ENCODE measurements around the gene GPR143.
"Not testable (repeated sequence)": the region's sequence is repeated elsewhere in the genome, so short reads cannot be mapped to it uniquely, and the experiment has no call there.

Gene GPR143

GRCh38 chrX:9785944-9786797, 20.5 kb upstream of the GPR143 start, which contains the start of gene SHROOM2:
Gene SHROOM2, plus strand, starts transcription at chrX:9786429. Its CDS starts 117 bp downstream, at chrX:9786546.
- no peak for FAIRE-seq
- no peak for DNase-seq (ENCODE audit: insufficient read length, low spot score)
- TF ChIP-seq POLR2A (IDR thresholded peaks at IDR 0.05; ENCODE audit: low read depth, low read length): no peak

- DNase-seq (ENCODE audit: insufficient read length, low spot score): no peak
- no peak for TF ChIP-seq POLR2A (IDR thresholded peaks at IDR 0.05; ENCODE audit: low read depth, low read length)
- FAIRE-seq: no peak
These were observed 19.8 kb upstream of the GPR143 start for GRCh38 chrX:9785254-9785943.

- no peak for DNase-seq (ENCODE audit: insufficient read length, low spot score)
- TF ChIP-seq POLR2A (IDR thresholded peaks at IDR 0.05; ENCODE audit: low read depth, low read length): no peak
- no peak for FAIRE-seq
These were observed 18.7 kb upstream of the GPR143 start for GRCh38 chrX:9784332-9784731.

- TF ChIP-seq POLR2A (IDR thresholded peaks at IDR 0.05; ENCODE audit: low read depth, low read length): no peak
- DNase-seq (ENCODE audit: insufficient read length, low spot score): no peak
- FAIRE-seq: no peak
These were observed 16.3 kb upstream of the GPR143 start for GRCh38 chrX:9781941-9782340.

- FAIRE-seq (no peak), DNase-seq (ENCODE audit: insufficient read length, low spot score) (no peak)
- TF ChIP-seq POLR2A (IDR thresholded peaks at IDR 0.05; ENCODE audit: low read depth, low read length): no peak
These were observed 10.3 kb upstream of the GPR143 start for GRCh38 chrX:9775930-9776329.

GRCh38 chrX:9772943-9773342, 7.3 kb upstream of the GPR143 start:
- FAIRE-seq (no peak), DNase-seq (ENCODE audit: insufficient read length, low spot score) (no peak)
- TF ChIP-seq POLR2A (IDR thresholded peaks at IDR 0.05; ENCODE audit: low read depth, low read length): no peak

- DNase-seq (ENCODE audit: insufficient read length, low spot score): no peak
- no peak for TF ChIP-seq POLR2A (IDR thresholded peaks at IDR 0.05; ENCODE audit: low read depth, low read length)
- FAIRE-seq: no peak
These were observed 4.7 kb upstream of the GPR143 start for GRCh38 chrX:9770319-9770718.

GRCh38 chrX:9768321-9768839, 2.7 kb upstream of the GPR143 start:
- not testable (repeated sequence) for DNase-seq (ENCODE audit: insufficient read length, low spot score); FAIRE-seq

- FAIRE-seq (no peak), DNase-seq (ENCODE audit: insufficient read length, low spot score) (no peak)
- no peak for TF ChIP-seq POLR2A (IDR thresholded peaks at IDR 0.05; ENCODE audit: low read depth, low read length)
These were observed 1.7 kb upstream of the GPR143 start for GRCh38 chrX:9767375-9767774.

GRCh38 chrX:9765072-9765736, 443 bp downstream of the GPR143 start:
- TF ChIP-seq POLR2A (IDR thresholded peaks at IDR 0.05; ENCODE audit: low read depth, low read length): no peak
- FAIRE-seq (no peak), DNase-seq (ENCODE audit: insufficient read length, low spot score) (no peak)

- FAIRE-seq (no peak), DNase-seq (ENCODE audit: insufficient read length, low spot score) (no peak)
- no peak for TF ChIP-seq POLR2A (IDR thresholded peaks at IDR 0.05; ENCODE audit: low read depth, low read length)
These were observed 6.3 kb downstream of the GPR143 start for GRCh38 chrX:9759337-9759736.

GRCh38 chrX:9758021-9758638, 7.5 kb downstream of the GPR143 start:
- no peak for TF ChIP-seq POLR2A (IDR thresholded peaks at IDR 0.05; ENCODE audit: low read depth, low read length)
- FAIRE-seq (no peak), DNase-seq (ENCODE audit: insufficient read length, low spot score) (no peak)

- DNase-seq (ENCODE audit: insufficient read length, low spot score) (no peak), FAIRE-seq (no peak)
- TF ChIP-seq POLR2A (IDR thresholded peaks at IDR 0.05; ENCODE audit: low read depth, low read length): no peak
These were observed 8.3 kb downstream of the GPR143 start for GRCh38 chrX:9757366-9757765.

All from H54 (cell line).